Bronchus fibroblast of lung (primary cell): ENCODE data around the gene USP17L28. TPM values are rescaled to one million over a fixed set of nuclear protein-coding genes. Genes with fewer than 3 reads are reported as not detected.

Experiments
- total RNA-seq: library from RNA; depleted of rRNA; stranded (reverse); fragments of >200 nt; gene quantifications from 2 replicates; pipeline ENCODE4 v1.2.3, GENCODE V29; 2015

USP17L28 gene, protein sequence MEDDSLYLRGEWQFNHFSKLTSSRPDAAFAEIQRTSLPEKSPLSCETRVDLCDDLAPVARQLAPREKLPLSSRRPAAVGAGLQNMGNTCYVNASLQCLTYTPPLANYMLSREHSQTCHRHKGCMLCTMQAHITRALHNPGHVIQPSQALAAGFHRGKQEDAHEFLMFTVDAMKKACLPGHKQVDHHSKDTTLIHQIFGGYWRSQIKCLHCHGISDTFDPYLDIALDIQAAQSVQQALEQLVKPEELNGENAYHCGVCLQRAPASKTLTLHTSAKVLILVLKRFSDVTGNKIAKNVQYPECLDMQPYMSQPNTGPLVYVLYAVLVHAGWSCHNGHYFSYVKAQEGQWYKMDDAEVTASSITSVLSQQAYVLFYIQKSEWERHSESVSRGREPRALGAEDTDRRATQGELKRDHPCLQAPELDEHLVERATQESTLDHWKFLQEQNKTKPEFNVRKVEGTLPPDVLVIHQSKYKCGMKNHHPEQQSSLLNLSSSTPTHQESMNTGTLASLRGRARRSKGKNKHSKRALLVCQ
- total RNA-seq, result not detected in 2 replicates

GRCh38 chr4:9348593-9348992 is at the start of gene USP17L28:
USP17L28 (plus strand) TSS chr4:9348893; CDS start chr4:9348893, 0 bp downstream.

GRCh38 chr4:9324865-9325264 is 23.8 kb upstream of the USP17L28 start, which contains the start of gene USP17L24:
USP17L24 (plus strand) TSS chr4:9325165; CDS start chr4:9325165, 0 bp downstream.

GRCh38 chr4:9329611-9330010 is 19.1 kb upstream of the USP17L28 start, which contains the start of gene USP17L25:
USP17L25 (plus strand) TSS chr4:9329911; CDS start chr4:9329911, 0 bp downstream.

DNA sequence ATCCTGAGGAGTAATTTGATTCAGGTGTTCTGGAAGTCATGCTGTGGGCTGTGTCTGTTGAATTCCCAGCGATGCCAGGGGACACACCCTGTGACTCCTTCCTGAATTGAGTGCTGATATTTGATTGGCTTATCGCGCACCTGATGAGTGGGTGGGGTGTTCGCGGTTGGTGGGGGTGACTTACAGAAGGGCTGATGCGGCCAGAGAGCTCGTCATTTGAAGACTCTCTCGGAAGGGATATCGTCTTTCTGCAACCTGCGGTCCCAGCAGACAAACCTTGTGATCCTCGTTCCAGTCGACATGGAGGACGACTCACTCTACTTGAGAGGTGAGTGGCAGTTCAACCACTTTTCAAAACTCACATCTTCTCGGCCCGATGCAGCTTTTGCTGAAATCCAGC is 14.3 kb upstream of the USP17L28 start, which contains the start of gene USP17L26:
Gene USP17L26, plus strand, starts transcription at position 301 of the 400 bp plus-strand sequence. Its CDS starts 0 bp downstream, at position 301.

DNA sequence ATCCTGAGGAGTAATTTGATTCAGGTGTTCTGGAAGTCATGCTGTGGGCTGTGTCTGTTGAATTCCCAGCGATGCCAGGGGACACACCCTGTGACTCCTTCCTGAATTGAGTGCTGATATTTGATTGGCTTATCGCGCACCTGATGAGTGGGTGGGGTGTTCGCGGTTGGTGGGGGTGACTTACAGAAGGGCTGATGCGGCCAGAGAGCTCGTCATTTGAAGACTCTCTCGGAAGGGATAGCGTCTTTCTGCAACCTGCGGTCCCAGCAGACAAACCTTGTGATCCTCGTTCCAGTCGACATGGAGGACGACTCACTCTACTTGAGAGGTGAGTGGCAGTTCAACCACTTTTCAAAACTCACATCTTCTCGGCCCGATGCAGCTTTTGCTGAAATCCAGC is 9.6 kb upstream of the USP17L28 start, which contains the start of gene USP17L5:
Gene USP17L5, plus strand, starts transcription at position 301 of the 400 bp plus-strand sequence. Its CDS starts 0 bp downstream, at position 301.

DNA sequence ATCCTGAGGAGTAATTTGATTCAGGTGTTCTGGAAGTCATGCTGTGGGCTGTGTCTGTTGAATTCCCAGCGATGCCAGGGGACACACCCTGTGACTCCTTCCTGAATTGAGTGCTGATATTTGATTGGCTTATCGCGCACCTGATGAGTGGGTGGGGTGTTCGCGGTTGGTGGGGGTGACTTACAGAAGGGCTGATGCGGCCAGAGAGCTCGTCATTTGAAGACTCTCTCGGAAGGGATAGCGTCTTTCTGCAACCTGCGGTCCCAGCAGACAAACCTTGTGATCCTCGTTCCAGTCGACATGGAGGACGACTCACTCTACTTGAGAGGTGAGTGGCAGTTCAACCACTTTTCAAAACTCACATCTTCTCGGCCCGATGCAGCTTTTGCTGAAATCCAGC is 4.8 kb upstream of the USP17L28 start, which contains the start of gene USP17L27:
Gene USP17L27, plus strand, starts transcription at position 301 of the 400 bp plus-strand sequence. Its CDS starts 0 bp downstream, at position 301.

DNA sequence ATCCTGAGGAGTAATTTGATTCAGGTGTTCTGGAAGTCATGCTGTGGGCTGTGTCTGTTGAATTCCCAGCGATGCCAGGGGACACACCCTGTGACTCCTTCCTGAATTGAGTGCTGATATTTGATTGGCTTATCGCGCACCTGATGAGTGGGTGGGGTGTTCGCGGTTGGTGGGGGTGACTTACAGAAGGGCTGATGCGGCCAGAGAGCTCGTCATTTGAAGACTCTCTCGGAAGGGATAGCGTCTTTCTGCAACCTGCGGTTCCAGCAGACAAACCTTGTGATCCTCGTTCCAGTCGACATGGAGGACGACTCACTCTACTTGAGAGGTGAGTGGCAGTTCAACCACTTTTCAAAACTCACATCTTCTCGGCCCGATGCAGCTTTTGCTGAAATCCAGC is 4.6 kb downstream of the USP17L28 start, which contains the start of gene USP17L29:
Gene USP17L29, plus strand, starts transcription at position 301 of the 400 bp plus-strand sequence. Its CDS starts 0 bp downstream, at position 301.

DNA sequence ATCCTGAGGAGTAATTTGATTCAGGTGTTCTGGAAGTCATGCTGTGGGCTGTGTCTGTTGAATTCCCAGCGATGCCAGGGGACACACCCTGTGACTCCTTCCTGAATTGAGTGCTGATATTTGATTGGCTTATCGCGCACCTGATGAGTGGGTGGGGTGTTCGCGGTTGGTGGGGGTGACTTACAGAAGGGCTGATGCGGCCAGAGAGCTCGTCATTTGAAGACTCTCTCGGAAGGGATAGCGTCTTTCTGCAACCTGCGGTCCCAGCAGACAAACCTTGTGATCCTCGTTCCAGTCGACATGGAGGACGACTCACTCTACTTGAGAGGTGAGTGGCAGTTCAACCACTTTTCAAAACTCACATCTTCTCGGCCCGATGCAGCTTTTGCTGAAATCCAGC is 14.1 kb downstream of the USP17L28 start, which contains the start of gene USP17L30:
Gene USP17L30, plus strand, starts transcription at position 301 of the 400 bp plus-strand sequence. Its CDS starts 0 bp downstream, at position 301.

Other genes with a start within 250 kb of the USP17L28 start
- gene FAM90A26, start 178.5 kb upstream of the USP17L28 start, total RNA-seq, result not detected in 2 replicates
- not detected in 2 replicates for gene USP17L10, start 138.2 kb upstream of the USP17L28 start, total RNA-seq
- gene USP17L11, start 133.5 kb upstream of the USP17L28 start, total RNA-seq, result not detected in 2 replicates
- gene USP17L12, start 128.7 kb upstream of the USP17L28 start, total RNA-seq, result not detected in 2 replicates
- not detected in 2 replicates for gene USP17L13, start 124.0 kb upstream of the USP17L28 start, total RNA-seq
- gene USP17L15, start 114.5 kb upstream of the USP17L28 start, total RNA-seq, result not detected in 2 replicates
- gene USP17L17, start 105.0 kb upstream of the USP17L28 start, total RNA-seq, result not detected in 2 replicates
- gene USP17L18, start 100.3 kb upstream of the USP17L28 start, total RNA-seq, result not detected in 2 replicates
- not detected in 2 replicates for gene USP17L19, start 95.5 kb upstream of the USP17L28 start, total RNA-seq
- not detected in 2 replicates for gene USP17L20, start 90.8 kb upstream of the USP17L28 start, total RNA-seq
- not detected in 2 replicates for gene USP17L21, start 86.0 kb upstream of the USP17L28 start, total RNA-seq
- gene USP17L22, start 81.3 kb upstream of the USP17L28 start, total RNA-seq, result not detected in 2 replicates
- gene USP17L24, start 23.7 kb upstream of the USP17L28 start, total RNA-seq, result not detected in 2 replicates
- not detected in 2 replicates for gene USP17L25, start 19.0 kb upstream of the USP17L28 start, total RNA-seq
- gene USP17L26, start 14.2 kb upstream of the USP17L28 start, total RNA-seq, result not detected in 2 replicates
- not detected in 2 replicates for gene USP17L5, start 9.5 kb upstream of the USP17L28 start, total RNA-seq
- not detected in 2 replicates for gene USP17L27, start 4.7 kb upstream of the USP17L28 start, total RNA-seq
- not detected in 2 replicates for gene USP17L29, start 4.7 kb downstream of the USP17L28 start, total RNA-seq
- gene USP17L30, start 14.2 kb downstream of the USP17L28 start, total RNA-seq, result not detected in 2 replicates
- gene DEFB131A, start 95.5 kb downstream of the USP17L28 start, total RNA-seq, result not detected in 2 replicates